ENCODE results near the gene TSNAX.

Gene TSNAX, protein sequence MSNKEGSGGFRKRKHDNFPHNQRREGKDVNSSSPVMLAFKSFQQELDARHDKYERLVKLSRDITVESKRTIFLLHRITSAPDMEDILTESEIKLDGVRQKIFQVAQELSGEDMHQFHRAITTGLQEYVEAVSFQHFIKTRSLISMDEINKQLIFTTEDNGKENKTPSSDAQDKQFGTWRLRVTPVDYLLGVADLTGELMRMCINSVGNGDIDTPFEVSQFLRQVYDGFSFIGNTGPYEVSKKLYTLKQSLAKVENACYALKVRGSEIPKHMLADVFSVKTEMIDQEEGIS

DNA sequence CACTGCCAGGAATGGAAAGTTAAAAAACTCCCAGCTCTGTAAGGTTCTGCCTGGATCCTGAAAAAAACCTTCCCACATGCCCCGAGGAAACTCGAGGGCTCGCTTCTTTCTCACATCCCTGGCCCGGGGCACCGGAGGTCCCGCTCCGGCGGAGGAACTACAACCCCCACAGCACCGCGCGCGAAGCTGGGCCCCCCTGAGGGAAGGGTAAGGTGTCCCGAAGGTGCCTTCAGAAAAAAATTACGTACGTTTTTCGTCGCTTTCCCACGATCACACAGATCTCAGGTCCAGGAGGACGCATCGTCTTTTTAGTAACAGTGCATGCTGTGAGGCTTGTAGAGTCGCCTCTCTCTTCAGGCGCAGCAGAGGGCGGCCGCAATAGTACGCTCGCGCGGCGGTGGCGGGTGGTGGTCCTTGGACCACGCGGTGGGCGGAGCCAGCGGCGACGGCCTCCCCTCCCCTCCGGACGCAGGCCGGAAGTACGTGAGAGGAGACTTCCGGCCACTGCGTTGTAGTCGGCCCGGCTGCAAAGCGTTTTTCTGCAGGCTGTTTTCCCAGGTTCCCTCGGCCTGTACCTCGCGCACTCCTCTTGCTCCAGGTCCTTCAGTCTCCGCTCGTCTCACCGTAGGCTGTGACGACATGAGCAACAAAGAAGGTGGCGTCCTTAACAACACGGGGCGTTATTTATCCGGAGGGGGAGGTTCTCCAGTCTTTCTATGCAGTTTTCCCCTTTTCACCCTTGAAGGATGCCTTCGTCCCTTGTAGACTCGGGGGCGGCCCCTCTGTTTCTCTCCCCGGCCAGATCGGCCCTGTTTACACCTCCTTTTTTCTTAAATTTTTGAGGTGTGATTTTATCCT lies at the start of gene TSNAX:
TSS of gene TSNAX (plus strand) at position 498 of the 858 bp plus-strand sequence. CDS start at position 640, 142 bp downstream.
- TF ChIP-seq GATA2 (IDR thresholded peaks at IDR 0.05; ENCODE audit: low read depth, low read length) (no peak), GATA3 (IDR thresholded peaks at IDR 0.05; ENCODE audit: low read depth, low read length) (no peak)

- TF ChIP-seq GATA2 (IDR thresholded peaks at IDR 0.05; ENCODE audit: low read depth, low read length), result no peak
- no peak for TF ChIP-seq GATA3 (IDR thresholded peaks at IDR 0.05; ENCODE audit: low read depth, low read length)
These were observed 49.7 kb upstream of the TSNAX start for GRCh38 chr1:231478811-231479210.

- TF ChIP-seq GATA3 (IDR thresholded peaks at IDR 0.05; ENCODE audit: low read depth, low read length) (no peak), GATA2 (IDR thresholded peaks at IDR 0.05; ENCODE audit: low read depth, low read length) (no peak)
These were observed 48.5 kb upstream of the TSNAX start for GRCh38 chr1:231480008-231480407.

GRCh38 chr1:231481289-231481688 lies 47.2 kb upstream of the TSNAX start:
- TF ChIP-seq GATA2 (IDR thresholded peaks at IDR 0.05; ENCODE audit: low read depth, low read length) (no peak), GATA3 (IDR thresholded peaks at IDR 0.05; ENCODE audit: low read depth, low read length) (no peak)

- TF ChIP-seq GATA3 (IDR thresholded peaks at IDR 0.05; ENCODE audit: low read depth, low read length) (no peak), GATA2 (IDR thresholded peaks at IDR 0.05; ENCODE audit: low read depth, low read length) (no peak)
These were observed 43.3 kb upstream of the TSNAX start for GRCh38 chr1:231485029-231485784.

DNA sequence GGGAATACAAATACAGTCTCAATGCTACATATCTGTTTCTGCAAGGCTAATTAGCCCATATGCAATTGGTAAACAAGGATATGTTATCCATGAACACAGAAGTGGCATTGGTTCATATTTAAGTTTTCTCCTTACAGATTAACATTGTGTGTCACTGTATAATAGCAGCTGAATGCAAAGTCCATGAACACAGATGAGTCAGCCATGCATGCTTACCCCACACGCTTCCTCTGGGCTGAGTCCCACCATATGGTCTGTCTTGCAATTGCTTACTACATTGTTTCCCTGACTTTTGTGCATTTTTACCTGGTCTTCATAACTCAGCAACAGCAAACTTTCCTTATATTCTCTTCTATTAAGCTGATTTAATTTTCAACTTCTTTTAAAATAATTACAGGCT lies 41.5 kb upstream of the TSNAX start:
- no peak for TF ChIP-seq GATA3 (IDR thresholded peaks at IDR 0.05; ENCODE audit: low read depth, low read length)
- no peak for TF ChIP-seq GATA2 (IDR thresholded peaks at IDR 0.05; ENCODE audit: low read depth, low read length)

- TF ChIP-seq GATA3 (IDR thresholded peaks at IDR 0.05; ENCODE audit: low read depth, low read length) (no peak), GATA2 (IDR thresholded peaks at IDR 0.05; ENCODE audit: low read depth, low read length) (no peak)
These were observed 40.6 kb upstream of the TSNAX start for GRCh38 chr1:231487910-231488309.

DNA sequence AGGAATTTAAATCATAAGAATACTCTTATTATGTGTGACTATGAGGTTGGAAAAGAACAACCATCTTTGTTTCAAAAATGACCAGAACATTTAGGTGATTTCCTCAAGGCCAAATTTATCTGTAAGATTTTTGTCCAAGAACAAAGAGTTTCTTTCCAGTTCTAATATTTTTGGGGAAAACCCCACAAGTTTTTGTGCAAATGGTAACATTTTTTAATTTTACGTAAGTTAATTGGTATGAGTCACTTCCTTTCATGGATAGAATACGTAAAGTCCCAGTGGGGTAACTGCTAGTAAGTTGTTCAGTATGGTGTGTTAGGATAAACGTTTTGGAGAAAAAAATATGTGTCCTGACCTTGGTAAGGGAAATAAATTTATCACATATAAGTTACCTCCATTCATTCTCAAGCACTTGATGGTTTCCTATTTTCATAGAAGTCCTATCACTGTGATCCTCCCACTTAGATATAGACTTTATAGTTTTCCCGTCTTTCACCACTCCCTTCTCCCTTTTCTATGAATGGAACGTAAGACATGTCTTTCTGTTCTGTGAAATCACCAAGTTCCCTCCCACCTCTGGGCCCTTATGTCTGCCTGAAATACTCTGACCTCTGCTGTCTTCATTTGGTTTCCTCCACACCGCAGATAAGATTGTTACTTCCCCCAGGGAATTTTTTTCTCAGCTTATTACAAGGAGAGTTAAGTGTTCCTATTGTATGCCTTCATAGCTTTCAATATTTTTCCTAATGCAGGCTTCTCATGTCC lies 34.9 kb upstream of the TSNAX start:
- TF ChIP-seq GATA3 (IDR thresholded peaks at IDR 0.05; ENCODE audit: low read depth, low read length), result no peak
- no peak for TF ChIP-seq GATA2 (IDR thresholded peaks at IDR 0.05; ENCODE audit: low read depth, low read length)

DNA sequence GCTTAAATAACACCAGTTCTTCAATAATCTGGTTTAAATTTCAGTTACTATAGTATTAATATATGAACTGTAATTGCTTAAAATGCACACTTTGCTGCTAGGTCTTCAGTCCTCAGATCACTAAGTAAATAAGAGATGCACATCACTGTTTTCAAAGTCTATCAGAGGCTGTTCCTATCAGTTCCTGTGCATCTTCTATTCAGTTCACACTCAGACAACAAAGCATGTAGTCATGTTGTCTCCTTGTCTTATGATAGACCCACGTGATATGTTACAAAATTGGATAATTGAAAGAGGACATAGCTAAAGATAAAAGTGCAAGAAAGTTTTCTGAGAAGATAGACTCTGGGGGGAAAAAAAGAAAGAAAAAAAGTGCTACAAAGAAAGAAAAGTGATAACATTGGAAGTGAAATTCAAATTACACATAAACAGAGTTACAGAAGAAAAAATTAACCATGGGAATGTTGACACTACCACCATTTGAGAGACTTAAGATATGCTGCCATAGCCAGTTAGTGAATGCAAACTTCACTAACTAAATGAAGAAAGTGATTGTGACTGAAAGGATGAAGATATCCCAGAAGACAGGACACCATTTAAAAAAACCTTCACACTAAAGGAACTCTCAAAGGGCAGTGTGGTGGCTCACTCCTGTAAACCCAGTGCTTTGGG lies 33.9 kb upstream of the TSNAX start:
- TF ChIP-seq GATA2 (IDR thresholded peaks at IDR 0.05; ENCODE audit: low read depth, low read length) (no peak), GATA3 (IDR thresholded peaks at IDR 0.05; ENCODE audit: low read depth, low read length) (no peak)

GRCh38 chr1:231497629-231498152 lies 30.8 kb upstream of the TSNAX start:
- TF ChIP-seq GATA3 (IDR thresholded peaks at IDR 0.05; ENCODE audit: low read depth, low read length), result no peak
- no peak for TF ChIP-seq GATA2 (IDR thresholded peaks at IDR 0.05; ENCODE audit: low read depth, low read length)

DNA sequence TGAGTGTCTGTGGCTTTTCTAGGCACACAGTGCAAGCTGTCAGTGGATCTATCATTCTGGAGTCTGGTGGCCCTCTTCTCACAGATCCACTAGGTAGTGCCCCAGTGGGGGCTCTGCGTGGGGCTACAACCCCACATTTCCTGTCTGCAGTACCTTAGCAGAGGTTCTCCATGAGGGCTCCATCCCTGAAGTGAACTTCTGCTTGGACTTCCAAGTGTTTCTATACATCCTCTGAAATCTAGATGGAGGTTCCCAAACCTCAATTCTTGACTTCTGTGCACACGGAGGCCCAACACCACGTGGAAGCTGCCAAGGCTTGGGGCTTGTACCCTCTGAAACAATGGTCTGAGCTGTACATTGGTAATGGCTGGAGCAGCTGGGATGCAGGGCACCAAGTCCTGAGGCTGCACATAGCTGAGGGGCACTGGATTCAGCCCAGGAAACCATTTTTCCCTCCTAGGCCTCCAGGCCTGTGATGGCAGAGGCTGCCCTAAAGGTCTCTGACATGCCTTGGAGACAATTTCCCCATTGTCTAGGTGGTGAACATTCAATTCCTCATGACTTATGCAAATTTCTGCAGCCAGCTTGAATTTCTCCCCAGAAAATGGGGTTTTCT lies 29.2 kb upstream of the TSNAX start:
- TF ChIP-seq GATA3 (IDR thresholded peaks at IDR 0.05; ENCODE audit: low read depth, low read length), result no peak

- TF ChIP-seq GATA3 (IDR thresholded peaks at IDR 0.05; ENCODE audit: low read depth, low read length) (no peak), GATA2 (IDR thresholded peaks at IDR 0.05; ENCODE audit: low read depth, low read length) (no peak)
These were observed 27.8 kb upstream of the TSNAX start for GRCh38 chr1:231500666-231501065.

Data from SH-SY5Y (cell line).